ENCODE results near the gene GOLGA6L1. TPM values are rescaled to one million over a fixed set of nuclear protein-coding genes. Genes with fewer than 3 reads are reported as not detected.
"Not testable (repeated sequence)": the region's sequence is repeated elsewhere in the genome, so short reads cannot be mapped to it uniquely, and the experiment has no call there.

Gene GOLGA6L1
- not detected in 2 replicates for total RNA-seq (ENCODE audit: low replicate concordance)
- long read RNA-seq = 0 reads

GRCh38 chr15:23136722-23137121 is at the start of gene GOLGA6L1:
Gene GOLGA6L1 (minus strand): TSS chr15:23136822. CDS start chr15:23136731, 91 bp downstream.
- H3K4me1 Mint-ChIP-seq (ENCODE audit: unreplicated experiment); H3K36me3 Mint-ChIP-seq; H3K4me3 Mint-ChIP-seq; H3K9me3 Mint-ChIP-seq; H3K27me3 Mint-ChIP-seq; DNase-seq (ENCODE audit: extremely low spot score, unreplicated experiment); H3K27ac Mint-ChIP-seq: not testable (repeated sequence)

GRCh38 chr15:23181201-23181600 is 44.6 kb upstream of the GOLGA6L1 start:
- DNase-seq (ENCODE audit: extremely low spot score, unreplicated experiment); H3K27me3 Mint-ChIP-seq; H3K27ac Mint-ChIP-seq; H3K36me3 Mint-ChIP-seq; H3K9me3 Mint-ChIP-seq; H3K4me1 Mint-ChIP-seq (ENCODE audit: unreplicated experiment); H3K4me3 Mint-ChIP-seq: not testable (repeated sequence)

- DNase-seq (ENCODE audit: extremely low spot score, unreplicated experiment); H3K4me3 Mint-ChIP-seq: not testable (repeated sequence)
Observed at GRCh38 chr15:23180547-23180927, 43.9 kb upstream of the GOLGA6L1 start.

GRCh38 chr15:23179768-23180546 is 43.3 kb upstream of the GOLGA6L1 start:
- H3K4me1 Mint-ChIP-seq (ENCODE audit: unreplicated experiment); H3K4me3 Mint-ChIP-seq; H3K27me3 Mint-ChIP-seq; H3K27ac Mint-ChIP-seq; H3K36me3 Mint-ChIP-seq; DNase-seq (ENCODE audit: extremely low spot score, unreplicated experiment); H3K9me3 Mint-ChIP-seq: not testable (repeated sequence)

More at GRCh38 chr15:23180547-23180927, 43.9 kb upstream of the GOLGA6L1 start:
- not testable (repeated sequence) for H3K27me3 Mint-ChIP-seq; H3K9me3 Mint-ChIP-seq; H3K36me3 Mint-ChIP-seq; H3K4me1 Mint-ChIP-seq (ENCODE audit: unreplicated experiment); H3K27ac Mint-ChIP-seq

GRCh38 chr15:23176683-23177082 is 40.1 kb upstream of the GOLGA6L1 start:
- not testable (repeated sequence) for H3K4me3 Mint-ChIP-seq; H3K27ac Mint-ChIP-seq; H3K4me1 Mint-ChIP-seq (ENCODE audit: unreplicated experiment); DNase-seq (ENCODE audit: extremely low spot score, unreplicated experiment); H3K27me3 Mint-ChIP-seq; H3K36me3 Mint-ChIP-seq; H3K9me3 Mint-ChIP-seq

GRCh38 chr15:23175606-23176005 is 39.0 kb upstream of the GOLGA6L1 start:
- H3K27ac Mint-ChIP-seq = not testable (repeated sequence)

GRCh38 chr15:23174609-23175140 is 38.1 kb upstream of the GOLGA6L1 start:
- H3K36me3 Mint-ChIP-seq; H3K9me3 Mint-ChIP-seq; H3K27ac Mint-ChIP-seq; H3K4me3 Mint-ChIP-seq; H3K27me3 Mint-ChIP-seq; H3K4me1 Mint-ChIP-seq (ENCODE audit: unreplicated experiment); DNase-seq (ENCODE audit: extremely low spot score, unreplicated experiment): not testable (repeated sequence)

More at GRCh38 chr15:23175606-23176005, 39.0 kb upstream of the GOLGA6L1 start:
- H3K4me3 Mint-ChIP-seq; DNase-seq (ENCODE audit: extremely low spot score, unreplicated experiment); H3K4me1 Mint-ChIP-seq (ENCODE audit: unreplicated experiment); H3K27me3 Mint-ChIP-seq; H3K36me3 Mint-ChIP-seq; H3K9me3 Mint-ChIP-seq: not testable (repeated sequence)

GRCh38 chr15:23132787-23133186 is 3.8 kb downstream of the GOLGA6L1 start:
- H3K27me3 Mint-ChIP-seq; H3K4me3 Mint-ChIP-seq; H3K27ac Mint-ChIP-seq; H3K4me1 Mint-ChIP-seq (ENCODE audit: unreplicated experiment); H3K9me3 Mint-ChIP-seq; H3K36me3 Mint-ChIP-seq; DNase-seq (ENCODE audit: extremely low spot score, unreplicated experiment): not testable (repeated sequence)

- no peaks in the 10 kb centered on the region for H3K4me1 Mint-ChIP-seq (ENCODE audit: unreplicated experiment)
- H3K27ac Mint-ChIP-seq = no peak overlapping the region
- no peak for DNase-seq (ENCODE audit: extremely low spot score, unreplicated experiment)
- H3K4me3 Mint-ChIP-seq = no peak overlapping the region
- no peak for TF ChIP-seq CTCF (conservative IDR thresholded peaks at IDR 0.05)
- no peaks in the 10 kb centered on the region for H3K27me3 Mint-ChIP-seq
- H3K36me3 Mint-ChIP-seq = no peaks in the 10 kb centered on the region
- no peaks in the 10 kb centered on the region for H3K9me3 Mint-ChIP-seq
Observed at GRCh38 chr15:23118208-23118607, 18.4 kb downstream of the GOLGA6L1 start.
